Measurements from ENCODE around the gene LRRN1. TPM values are rescaled to one million over a fixed set of nuclear protein-coding genes. Genes with fewer than 3 reads are reported as not detected.

LRRN1 gene
- total RNA-seq, 2 donors from 2014 or later = 0.24 to 0.74 TPM

DNA sequence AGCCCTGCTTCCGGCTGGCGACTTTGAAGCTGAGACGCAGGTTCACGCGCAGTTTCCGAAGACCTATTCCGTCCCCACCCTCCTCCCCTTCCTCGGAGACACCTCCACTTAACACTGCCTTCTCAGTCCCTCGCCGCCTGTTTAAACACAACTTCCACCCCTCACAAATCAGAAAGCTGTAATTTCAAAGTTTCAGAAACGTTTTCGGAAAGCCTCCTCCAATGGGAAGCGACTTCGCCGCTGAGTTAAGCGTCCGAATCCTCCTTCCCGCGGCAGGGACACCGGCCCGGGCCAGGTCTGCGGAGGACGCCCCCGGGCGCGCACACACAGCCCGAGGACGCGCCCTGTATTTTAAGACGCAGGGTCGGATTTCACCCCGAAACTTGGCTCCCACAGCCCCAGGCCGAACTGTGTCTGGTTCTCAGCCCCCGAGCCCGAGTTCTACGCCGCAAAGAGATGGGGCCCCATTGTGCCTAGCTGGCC is 559 bp upstream of the LRRN1 start:
- Histone ChIP-seq H3K27ac (no peak overlapping the region), H3K9ac (ENCODE audit: low read depth in 2 of 2, low read length in 2 of 2) (peak overlapping the region in 1 of 2 donors; percentile 35), H3K36me3 (no peaks in the 10 kb centered on the region), H3K4me1 (no peaks in the 10 kb centered on the region), H3K9me3 (no peaks in the 10 kb centered on the region), H3K4me3 (peak overlapping the region; percentile 43), H3K27me3 (peaks cover 24% of the 10 kb centered on the region)
- DNase-seq = peak; percentile 24
- TF ChIP-seq, protein P1, sequence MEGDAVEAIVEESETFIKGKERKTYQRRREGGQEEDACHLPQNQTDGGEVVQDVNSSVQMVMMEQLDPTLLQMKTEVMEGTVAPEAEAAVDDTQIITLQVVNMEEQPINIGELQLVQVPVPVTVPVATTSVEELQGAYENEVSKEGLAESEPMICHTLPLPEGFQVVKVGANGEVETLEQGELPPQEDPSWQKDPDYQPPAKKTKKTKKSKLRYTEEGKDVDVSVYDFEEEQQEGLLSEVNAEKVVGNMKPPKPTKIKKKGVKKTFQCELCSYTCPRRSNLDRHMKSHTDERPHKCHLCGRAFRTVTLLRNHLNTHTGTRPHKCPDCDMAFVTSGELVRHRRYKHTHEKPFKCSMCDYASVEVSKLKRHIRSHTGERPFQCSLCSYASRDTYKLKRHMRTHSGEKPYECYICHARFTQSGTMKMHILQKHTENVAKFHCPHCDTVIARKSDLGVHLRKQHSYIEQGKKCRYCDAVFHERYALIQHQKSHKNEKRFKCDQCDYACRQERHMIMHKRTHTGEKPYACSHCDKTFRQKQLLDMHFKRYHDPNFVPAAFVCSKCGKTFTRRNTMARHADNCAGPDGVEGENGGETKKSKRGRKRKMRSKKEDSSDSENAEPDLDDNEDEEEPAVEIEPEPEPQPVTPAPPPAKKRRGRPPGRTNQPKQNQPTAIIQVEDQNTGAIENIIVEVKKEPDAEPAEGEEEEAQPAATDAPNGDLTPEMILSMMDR (IDR thresholded peaks at IDR 0.05) = no peak
- intact Hi-C loops (cut with DNase I) = no loop called here

DNA sequence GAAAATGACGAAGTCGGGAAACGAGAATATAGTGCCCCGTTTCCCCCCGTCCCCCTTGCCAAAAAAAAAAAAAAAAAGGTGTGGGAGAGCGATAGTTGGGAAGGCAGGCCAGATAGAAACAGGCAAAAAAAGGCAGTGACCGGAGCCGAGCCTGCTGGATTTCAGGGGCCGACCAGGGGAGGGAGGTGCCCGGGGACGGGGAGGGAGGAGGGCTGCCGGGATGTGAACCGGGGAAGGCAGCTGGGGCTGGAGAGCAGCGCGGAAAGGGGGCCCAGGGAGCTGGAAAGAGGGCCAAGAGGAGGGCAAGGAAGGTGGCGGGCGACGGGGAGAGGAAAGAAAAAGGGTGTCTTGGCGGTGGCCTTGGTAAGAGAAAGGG is 837 bp downstream of the LRRN1 start:
- no peaks in the 10 kb centered on the region for H3K36me3 ChIP-seq
- H3K4me1 ChIP-seq = no peaks in the 10 kb centered on the region
- H3K27me3 ChIP-seq = peaks cover 24% of the 10 kb centered on the region
- intact Hi-C loops (cut with DNase I) = no loop called here
- TF ChIP-seq, protein P1 (IDR thresholded peaks at IDR 0.05) = no peak
- no peaks in the 10 kb centered on the region for H3K9me3 ChIP-seq
- H3K27ac ChIP-seq = no peak overlapping the region
- H3K4me3 ChIP-seq = peak overlapping the region; percentile 43
- H3K9ac ChIP-seq (ENCODE audit: low read depth in 2 of 2, low read length in 2 of 2) = peak overlapping the region in 1 of 2 donors; percentile 41
- DNase-seq = peak; percentile 20

DNA sequence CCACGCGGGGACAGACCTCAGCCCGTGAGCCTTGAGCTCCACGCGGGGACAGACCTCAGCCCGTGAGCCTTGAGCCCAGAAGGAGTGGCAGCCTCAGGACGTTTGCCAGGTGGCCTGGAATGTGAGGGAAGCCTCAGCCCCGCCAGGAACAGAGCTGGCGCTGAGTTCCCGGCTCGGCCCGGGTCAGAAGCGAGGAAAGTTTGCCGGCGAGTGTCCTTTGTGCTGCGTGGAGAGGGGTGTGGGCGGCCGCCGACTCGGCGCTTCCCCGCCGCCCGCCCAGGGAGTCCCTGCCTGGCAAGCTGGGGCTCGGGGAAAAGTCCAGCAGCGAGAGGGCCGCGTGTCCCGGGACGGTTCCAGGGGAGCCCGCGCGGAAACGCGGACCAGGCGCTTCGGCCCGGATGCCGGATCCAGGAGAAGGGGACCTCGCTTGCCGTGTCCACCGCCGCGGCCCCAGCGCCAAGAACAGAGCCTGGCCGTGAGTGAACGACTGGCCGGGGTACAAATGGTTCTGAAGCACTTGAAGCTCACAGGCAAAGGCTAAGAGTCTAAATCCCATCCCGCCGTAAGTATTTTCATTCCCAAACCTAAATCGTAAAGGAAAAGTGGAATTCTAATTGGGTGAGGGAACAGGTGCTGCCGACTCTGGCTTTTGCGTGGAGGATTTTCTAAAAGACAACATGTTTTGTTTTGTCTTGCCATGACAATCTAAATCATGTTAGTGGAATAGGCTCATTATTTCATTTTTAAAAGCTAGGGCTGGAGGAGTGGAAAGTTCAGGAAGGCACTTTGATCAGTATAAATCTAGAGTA is 1.7 kb downstream of the LRRN1 start:
- intact Hi-C loops (cut with DNase I) = no loop called here
- Histone ChIP-seq H3K36me3 (no peaks in the 10 kb centered on the region), H3K9ac (ENCODE audit: low read depth in 2 of 2, low read length in 2 of 2) (no peak overlapping the region), H3K4me1 (no peaks in the 10 kb centered on the region), H3K27me3 (peaks cover 24% of the 10 kb centered on the region), H3K9me3 (no peaks in the 10 kb centered on the region), H3K4me3 (peak overlapping the region; percentile 43), H3K27ac (no peak overlapping the region)
- DNase-seq = peak; percentile 21
- TF ChIP-seq, protein P1 (IDR thresholded peaks at IDR 0.05) = no peak

DNA sequence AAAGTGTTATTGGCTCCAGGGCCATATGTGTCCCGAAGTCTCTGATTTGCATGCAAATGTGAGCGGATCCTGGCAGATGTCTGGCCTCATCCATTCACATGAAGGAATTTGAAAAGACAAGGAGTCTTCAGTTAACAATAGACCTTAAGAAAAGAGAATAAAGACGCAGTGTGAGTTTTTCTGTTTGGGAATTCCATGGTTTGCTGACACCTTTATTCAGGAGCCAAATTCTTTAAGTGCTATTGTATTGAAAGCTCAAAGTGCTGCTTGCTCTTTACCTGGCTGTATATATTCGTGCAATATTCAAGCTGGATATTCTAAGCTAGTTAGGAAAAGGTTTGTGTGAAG is 2.2 kb downstream of the LRRN1 start:
- no peaks in the 10 kb centered on the region for H3K9me3 ChIP-seq
- no peak overlapping the region for H3K27ac ChIP-seq
- no peaks in the 10 kb centered on the region for H3K4me1 ChIP-seq
- H3K4me3 ChIP-seq = no peak overlapping the region
- no peaks in the 10 kb centered on the region for H3K36me3 ChIP-seq
- no peak overlapping the region for H3K9ac ChIP-seq (ENCODE audit: low read depth in 2 of 2, low read length in 2 of 2)
- peaks cover 24% of the 10 kb centered on the region for H3K27me3 ChIP-seq
- intact Hi-C loops (cut with DNase I) = no loop called here
- TF ChIP-seq, protein P1 (IDR thresholded peaks at IDR 0.05) = no peak
- no peak for DNase-seq

DNA sequence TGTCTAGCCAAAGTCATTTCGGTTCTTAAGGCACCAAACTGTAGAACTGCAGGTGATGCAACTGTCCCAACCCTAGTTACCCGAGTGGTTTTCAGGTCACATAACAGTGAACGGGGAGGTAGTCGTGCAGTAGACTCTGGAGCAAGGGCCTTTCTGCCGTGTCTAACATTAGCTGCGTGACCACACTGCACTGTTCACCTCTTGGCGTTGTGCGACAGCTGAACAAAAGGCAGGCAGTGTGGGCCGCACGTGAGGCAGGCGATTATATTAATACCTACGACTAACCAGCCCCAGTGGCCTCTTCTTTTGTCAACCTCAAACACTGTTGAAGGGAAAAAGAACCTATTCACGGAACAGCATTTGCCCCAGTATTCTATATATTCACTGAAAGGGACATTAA is 2.8 kb downstream of the LRRN1 start:
- Histone ChIP-seq H3K4me3 (no peak overlapping the region), H3K27me3 (peaks cover 24% of the 10 kb centered on the region), H3K9me3 (no peaks in the 10 kb centered on the region), H3K9ac (ENCODE audit: low read depth in 2 of 2, low read length in 2 of 2) (no peak overlapping the region), H3K27ac (no peak overlapping the region), H3K36me3 (no peaks in the 10 kb centered on the region), H3K4me1 (no peaks in the 10 kb centered on the region)
- DNase-seq = no peak
- intact Hi-C loops (cut with DNase I) = no loop called here
- TF ChIP-seq, protein P1 (IDR thresholded peaks at IDR 0.05) = no peak
